Measurements from ENCODE around the gene TMEM213. TPM values are rescaled to one million over a fixed set of nuclear protein-coding genes. Genes with fewer than 3 reads are reported as not detected.

Gene TMEM213
- total and polyA plus RNA-seq, 10 donors: 0.05 TPM; not detected in 9

DNA sequence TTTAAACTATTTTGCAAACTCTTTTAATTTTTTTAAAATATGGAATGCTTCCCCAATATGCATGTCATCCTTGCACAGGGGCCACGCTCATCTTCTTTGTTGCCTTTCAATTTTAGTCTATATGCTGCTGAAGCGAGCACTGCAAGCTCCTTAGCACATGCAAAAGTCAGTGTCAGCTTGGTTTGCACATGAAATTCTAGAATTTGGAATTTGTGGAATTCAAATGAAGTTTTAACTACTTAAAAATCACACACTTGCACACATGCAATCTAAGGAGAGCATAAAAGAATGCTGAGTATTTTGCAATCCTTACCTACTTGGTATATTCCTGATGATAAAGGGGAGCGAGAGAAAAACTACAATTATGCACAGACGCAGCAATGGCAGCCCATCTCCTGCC is 78.5 kb downstream of the TMEM213 start:
- Histone ChIP-seq H3K4me1 (no peaks in the 10 kb centered on the region), H3K36me3 (no peaks in the 10 kb centered on the region), H3K27ac (no peak overlapping the region), H3K27me3 (replicated peaks in 1 of 7) (no peaks in the 10 kb centered on the region), H3K9me3 (no peaks in the 10 kb centered on the region), H3K4me3 (no peak overlapping the region)
- intact Hi-C loops (cut with DNase I; ENCODE audit: low total_unique reads): no loop called here
- DNase-seq: no peak
- WGBS, 5 donors: 66 to 95% (median 94%) methylated on average over 4 of the region's 4 CpGs
- TF ChIP-seq POLR2AphosphoS5 (IDR thresholded peaks at IDR 0.05) (no peak), POLR2A (IDR thresholded peaks at IDR 0.05) (no peak), CTCF (IDR thresholded peaks at IDR 0.05 in 8 of 11, conservative IDR thresholded peaks at IDR 0.05 in 3 of 11) (no peak)

DNA sequence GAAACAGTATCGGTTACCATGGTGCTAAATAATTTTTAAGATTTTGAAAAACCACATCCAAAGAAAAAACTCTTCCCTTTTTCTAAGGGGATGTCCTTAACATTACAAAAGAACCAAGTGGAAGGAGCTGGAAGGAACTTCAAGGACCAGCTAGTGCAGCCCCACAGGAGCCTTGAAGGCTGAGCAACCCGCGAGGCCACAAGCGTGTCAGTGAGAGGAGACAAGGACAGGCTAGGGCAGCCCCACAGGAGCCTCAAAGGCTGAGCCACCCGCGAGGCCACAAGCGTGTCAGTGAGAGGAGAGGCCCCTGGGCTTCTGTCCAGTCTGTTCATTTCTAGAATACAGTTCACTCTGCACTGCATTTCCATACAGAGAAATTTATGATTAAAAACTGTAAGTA is 80.3 kb downstream of the TMEM213 start:
- H3K9me3 ChIP-seq: no peaks in the 10 kb centered on the region
- TF ChIP-seq POLR2AphosphoS5 (IDR thresholded peaks at IDR 0.05) (no peak), CTCF (IDR thresholded peaks at IDR 0.05 in 8 of 11, conservative IDR thresholded peaks at IDR 0.05 in 3 of 11) (no peak), POLR2A (IDR thresholded peaks at IDR 0.05) (no peak)
- H3K27ac ChIP-seq: no peak overlapping the region
- 84 to 93% (median 91%) methylated on average over 7 of the region's 7 CpGs for WGBS, 5 donors
- no peak overlapping the region for H3K4me3 ChIP-seq
- no peaks in the 10 kb centered on the region for H3K27me3 ChIP-seq (replicated peaks in 1 of 7)
- H3K36me3 ChIP-seq: no peaks in the 10 kb centered on the region
- intact Hi-C loops (cut with DNase I; ENCODE audit: low total_unique reads): no loop called here
- no peaks in the 10 kb centered on the region for H3K4me1 ChIP-seq
- DNase-seq: no peak

- no peak for DNase-seq
- no peaks in the 10 kb centered on the region for H3K27me3 ChIP-seq (replicated peaks in 1 of 7)
- TF ChIP-seq POLR2AphosphoS5 (IDR thresholded peaks at IDR 0.05): no peak
- TF ChIP-seq CTCF (IDR thresholded peaks at IDR 0.05 in 8 of 11, conservative IDR thresholded peaks at IDR 0.05 in 3 of 11): no peak
- no peak for TF ChIP-seq POLR2A (IDR thresholded peaks at IDR 0.05)
- H3K9me3 ChIP-seq: no peaks in the 10 kb centered on the region
- no peak overlapping the region for H3K4me3 ChIP-seq
- no peaks in the 10 kb centered on the region for H3K4me1 ChIP-seq
- no peaks in the 10 kb centered on the region for H3K36me3 ChIP-seq
- no peak overlapping the region for H3K27ac ChIP-seq
- intact Hi-C loops (cut with DNase I; ENCODE audit: low total_unique reads): no loop called here
Observed at GRCh38 chr7:138878856-138879255, 81.1 kb downstream of the TMEM213 start.

- intact Hi-C loops (cut with DNase I; ENCODE audit: low total_unique reads): no loop called here
- no peaks in the 10 kb centered on the region for H3K4me1 ChIP-seq
- no peak for DNase-seq
- no peaks in the 10 kb centered on the region for H3K27me3 ChIP-seq (replicated peaks in 1 of 7)
- H3K36me3 ChIP-seq: no peaks in the 10 kb centered on the region
- TF ChIP-seq POLR2AphosphoS5 (IDR thresholded peaks at IDR 0.05) (no peak), CTCF (IDR thresholded peaks at IDR 0.05 in 8 of 11, conservative IDR thresholded peaks at IDR 0.05 in 3 of 11) (no peak), POLR2A (IDR thresholded peaks at IDR 0.05) (no peak)
- H3K9me3 ChIP-seq: no peaks in the 10 kb centered on the region
- H3K27ac ChIP-seq: no peak overlapping the region
- no peak overlapping the region for H3K4me3 ChIP-seq
- WGBS, 5 donors: 90 to 97% (median 95%) methylated on average over 10 of the region's 10 CpGs
Observed at GRCh38 chr7:138879356-138879755, 81.6 kb downstream of the TMEM213 start.
